Tibial nerve (tissue), 4 donors: ENCODE measurements around the gene ARHGAP27.

ENCODE experiments used
- EP300 ChIP-seq, 2 donors: sonication (generic); formaldehyde crosslinking; IDR thresholded peaks; one replicate each; pipeline ENCODE4 v1.6.1; 2017; ENCODE audit warnings: antibody characterized with exemption in 2 of 2, mild to moderate bottlenecking in 1 of 2
- POLR2A ChIP-seq, 2 donors: fragments of 450-650 bp; IDR thresholded peaks; one replicate each; pipeline ENCODE4 v1.6.1; 2017; ENCODE audit warnings: antibody characterized with exemption in 2 of 2, mild to moderate bottlenecking in 2 of 2, moderate library complexity in 2 of 2
- TF ChIP-seq, protein P1 (sequence below), 5 experiments: fragments of 200-600 bp in 3 of 5; fragments of 450-650 bp in 2 of 5; sonication (generic) in 3 of 5; IDR thresholded peaks; one replicate each; pipeline ENCODE4 v1.5.1; 2016 to 2019; ENCODE audit warnings: antibody characterized with exemption in 5 of 5, mild to moderate bottlenecking in 3 of 5, moderate library complexity in 2 of 5

DNA sequence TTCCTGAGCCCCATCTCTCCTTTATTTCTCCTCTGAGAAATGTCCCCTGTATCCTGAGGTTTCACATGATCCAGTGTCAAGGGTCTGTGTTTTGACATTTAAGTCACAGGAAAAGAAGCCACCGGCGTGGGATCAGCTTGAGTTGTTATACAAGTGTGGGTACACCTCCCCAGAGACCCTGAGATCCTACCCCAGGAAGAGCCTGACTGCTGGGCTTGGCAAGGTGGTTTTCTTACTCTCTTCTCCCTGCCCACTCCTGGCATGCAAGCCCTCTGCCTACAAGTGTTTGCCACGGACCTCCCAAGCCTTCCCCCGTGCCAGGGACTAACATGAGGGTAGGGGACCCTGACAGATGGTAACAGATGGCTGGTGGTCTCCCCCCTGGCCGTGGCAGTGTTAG is 2.8 kb upstream of the ARHGAP27 start:
- TF ChIP-seq POLR2A (IDR thresholded peaks at IDR 0.05) (no peak), EP300 (IDR thresholded peaks at IDR 0.05) (no peak)
- TF ChIP-seq, protein P1, sequence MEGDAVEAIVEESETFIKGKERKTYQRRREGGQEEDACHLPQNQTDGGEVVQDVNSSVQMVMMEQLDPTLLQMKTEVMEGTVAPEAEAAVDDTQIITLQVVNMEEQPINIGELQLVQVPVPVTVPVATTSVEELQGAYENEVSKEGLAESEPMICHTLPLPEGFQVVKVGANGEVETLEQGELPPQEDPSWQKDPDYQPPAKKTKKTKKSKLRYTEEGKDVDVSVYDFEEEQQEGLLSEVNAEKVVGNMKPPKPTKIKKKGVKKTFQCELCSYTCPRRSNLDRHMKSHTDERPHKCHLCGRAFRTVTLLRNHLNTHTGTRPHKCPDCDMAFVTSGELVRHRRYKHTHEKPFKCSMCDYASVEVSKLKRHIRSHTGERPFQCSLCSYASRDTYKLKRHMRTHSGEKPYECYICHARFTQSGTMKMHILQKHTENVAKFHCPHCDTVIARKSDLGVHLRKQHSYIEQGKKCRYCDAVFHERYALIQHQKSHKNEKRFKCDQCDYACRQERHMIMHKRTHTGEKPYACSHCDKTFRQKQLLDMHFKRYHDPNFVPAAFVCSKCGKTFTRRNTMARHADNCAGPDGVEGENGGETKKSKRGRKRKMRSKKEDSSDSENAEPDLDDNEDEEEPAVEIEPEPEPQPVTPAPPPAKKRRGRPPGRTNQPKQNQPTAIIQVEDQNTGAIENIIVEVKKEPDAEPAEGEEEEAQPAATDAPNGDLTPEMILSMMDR (IDR thresholded peaks at IDR 0.05), result no peak
